ENCODE measurements around the gene ZNF398. TPM values are rescaled to one million over a fixed set of nuclear protein-coding genes. Genes with fewer than 3 reads are reported as not detected.
"Not testable (repeated sequence)": the region's sequence is repeated elsewhere in the genome, so short reads cannot be mapped to it uniquely, and the experiment has no call there.

ZNF398 gene
- total RNA-seq, 1 experiment from 2014 or later = 17.1 TPM

DNA sequence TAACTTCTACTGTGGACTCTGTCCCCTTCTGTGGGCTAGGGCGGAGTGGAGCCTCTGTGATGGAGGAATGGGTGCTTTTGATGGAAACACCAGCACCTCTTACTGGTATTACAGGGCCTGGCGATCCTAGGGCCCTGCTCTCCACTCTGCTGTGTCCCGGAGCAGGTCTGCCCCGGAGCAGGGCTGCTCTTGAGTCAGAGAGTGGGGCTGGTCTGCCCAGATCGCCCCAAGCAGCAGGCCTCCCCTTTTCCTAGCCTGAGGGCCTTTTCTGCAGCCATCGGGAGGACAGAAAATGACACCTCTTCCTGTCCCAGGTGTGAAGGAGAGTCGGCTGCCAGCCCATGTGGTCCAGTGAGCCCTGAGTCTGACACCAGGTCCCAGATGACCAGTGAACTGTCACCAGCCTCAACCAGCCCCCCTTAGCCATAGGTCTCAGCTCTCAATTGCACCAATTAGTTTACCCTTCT, 49.5 kb downstream of the ZNF398 start:
- peak; percentile 36 for DNase-seq (ENCODE audit: low read depth)

DNA sequence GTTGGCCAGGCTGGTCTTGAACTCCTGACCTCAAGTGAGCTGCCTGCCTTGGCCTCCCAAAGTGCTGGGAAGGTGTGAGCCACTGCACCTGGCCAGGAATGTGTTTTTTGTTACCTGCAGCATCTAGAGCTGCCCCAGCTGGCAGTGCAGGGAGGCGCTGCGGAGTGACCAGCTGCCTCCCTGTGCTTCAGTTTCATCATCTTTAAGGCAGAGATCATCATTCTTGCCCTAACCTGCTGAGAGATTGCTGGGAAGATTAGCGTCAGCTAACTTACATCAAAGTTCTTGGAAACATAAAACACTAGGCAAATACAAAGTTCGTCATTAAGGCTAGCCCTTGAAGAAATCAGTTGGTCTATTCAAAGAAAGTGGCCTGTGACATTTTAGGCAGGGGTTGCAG, 50.4 kb downstream of the ZNF398 start:
- no peak for DNase-seq (ENCODE audit: low read depth)

DNA sequence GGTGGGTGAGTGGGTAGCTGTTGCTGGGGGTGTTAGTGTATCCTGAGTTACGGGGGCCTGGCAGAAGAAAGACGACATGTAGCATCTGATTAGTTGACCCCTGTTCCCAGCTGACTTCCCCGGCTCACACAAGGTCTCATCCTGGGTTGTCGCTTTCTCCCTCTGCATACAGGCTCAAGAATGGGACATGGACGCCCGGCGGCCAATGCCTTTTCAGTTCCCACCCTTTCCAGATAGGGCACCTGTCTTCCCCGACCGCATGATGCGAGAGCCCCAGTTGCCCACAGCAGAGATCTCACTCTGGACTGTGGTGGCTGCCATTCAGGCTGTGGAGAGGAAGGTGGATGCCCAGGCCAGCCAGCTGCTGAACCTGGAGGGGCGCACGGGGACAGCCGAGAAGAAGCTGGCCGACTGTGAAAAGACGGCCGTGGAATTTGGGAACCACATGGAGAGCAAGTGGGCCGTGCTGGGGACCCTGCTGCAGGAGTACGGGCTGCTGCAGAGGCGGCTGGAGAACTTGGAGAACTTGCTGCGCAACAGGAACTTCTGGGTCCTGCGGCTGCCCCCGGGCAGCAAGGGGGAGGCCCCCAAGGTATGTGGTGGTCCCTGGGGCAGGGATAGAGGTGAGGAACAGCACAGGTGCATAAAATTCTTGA, 51.0 kb downstream of the ZNF398 start:
- DNase-seq (ENCODE audit: low read depth) = no peak

DNA sequence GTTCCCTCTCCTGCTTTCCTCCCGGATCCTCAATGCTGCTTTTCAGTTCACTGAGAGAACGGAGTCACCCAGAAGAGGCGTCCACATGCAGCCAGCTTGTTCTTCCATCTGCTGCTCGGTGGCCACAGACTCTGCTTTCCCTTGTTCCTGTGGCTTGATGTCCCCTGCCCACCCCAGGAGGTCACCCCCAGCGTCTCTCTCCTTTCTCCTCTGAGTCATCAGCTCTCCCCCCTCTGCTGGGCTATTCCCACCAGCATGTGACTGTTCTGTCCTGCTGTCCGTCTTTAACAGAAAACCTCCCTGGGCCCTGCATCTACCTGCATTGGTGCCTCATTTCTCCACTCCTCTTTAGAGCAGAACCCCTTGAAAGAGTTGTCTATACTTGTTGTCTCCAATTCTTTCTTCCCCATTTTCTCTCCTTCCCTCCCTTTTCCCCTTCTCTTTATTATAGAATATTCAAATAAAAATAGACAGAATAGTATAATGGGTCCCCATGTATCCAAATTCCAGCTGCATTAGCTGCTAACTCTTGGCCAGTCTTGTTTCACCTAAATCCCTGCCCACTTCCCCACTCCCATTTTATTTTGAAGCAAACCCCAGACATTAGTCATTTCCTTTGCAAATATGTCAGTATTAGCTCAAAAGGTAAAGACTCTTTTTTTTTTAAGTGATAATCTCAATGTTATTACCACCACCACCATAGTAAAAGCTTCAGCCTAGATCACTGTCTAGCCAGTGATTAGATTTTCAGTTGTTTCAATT, 52.2 kb downstream of the ZNF398 start:
- DNase-seq (ENCODE audit: low read depth) = no peak

DNA sequence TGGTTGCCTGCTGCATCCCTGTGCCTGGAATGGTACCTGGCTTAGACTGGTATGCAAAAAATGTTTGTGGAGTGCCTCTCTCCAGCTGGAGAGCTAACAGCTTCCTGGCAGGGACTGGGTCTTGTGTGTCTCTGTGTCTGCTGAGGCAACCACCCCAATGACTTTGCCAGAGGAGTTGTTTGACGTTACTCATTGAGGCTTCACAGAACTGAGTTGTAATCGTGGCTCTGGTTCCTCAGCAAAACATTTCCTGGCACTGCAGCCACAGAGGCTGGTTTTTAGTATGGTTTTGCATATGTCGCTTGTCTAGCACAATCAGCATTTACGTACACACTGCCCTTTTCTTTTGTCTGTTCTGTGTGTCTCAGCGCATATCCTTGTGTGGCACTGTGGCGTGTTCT, 55.6 kb downstream of the ZNF398 start:
- no peak for DNase-seq (ENCODE audit: low read depth)

DNA sequence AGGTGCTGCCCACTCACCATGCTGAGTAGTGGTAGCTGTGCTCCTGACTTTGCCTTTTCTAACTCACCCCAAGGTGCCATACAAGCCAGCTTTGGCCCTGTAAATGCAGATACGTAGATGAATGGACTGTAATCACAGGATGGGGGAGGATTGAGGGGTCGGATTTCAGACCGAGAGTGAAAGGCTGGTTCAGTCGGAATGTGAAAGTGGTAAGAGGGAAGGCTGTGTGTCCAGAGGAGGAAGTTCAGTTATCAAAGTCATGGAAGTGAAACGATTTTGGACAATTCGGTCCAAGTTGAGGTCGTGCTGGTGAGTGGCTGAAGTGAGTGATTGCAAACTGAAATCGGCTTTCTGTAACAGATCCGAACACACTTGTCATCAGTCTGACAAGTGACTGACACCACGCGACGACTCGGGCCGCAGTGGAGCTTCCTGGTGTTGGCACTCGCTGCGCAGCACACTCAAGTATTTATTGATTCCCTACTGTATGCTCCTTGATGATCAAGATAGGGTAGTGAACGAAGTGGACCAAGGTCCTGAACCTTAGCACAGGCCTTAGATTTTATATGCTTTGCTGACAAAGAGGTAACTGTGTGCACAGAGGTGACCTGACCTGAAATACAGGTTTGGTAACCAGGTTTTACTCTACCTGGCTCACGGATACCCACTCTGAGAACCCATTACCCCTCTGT, 58.6 kb downstream of the ZNF398 start:
- DNase-seq (ENCODE audit: low read depth) = no peak

DNA sequence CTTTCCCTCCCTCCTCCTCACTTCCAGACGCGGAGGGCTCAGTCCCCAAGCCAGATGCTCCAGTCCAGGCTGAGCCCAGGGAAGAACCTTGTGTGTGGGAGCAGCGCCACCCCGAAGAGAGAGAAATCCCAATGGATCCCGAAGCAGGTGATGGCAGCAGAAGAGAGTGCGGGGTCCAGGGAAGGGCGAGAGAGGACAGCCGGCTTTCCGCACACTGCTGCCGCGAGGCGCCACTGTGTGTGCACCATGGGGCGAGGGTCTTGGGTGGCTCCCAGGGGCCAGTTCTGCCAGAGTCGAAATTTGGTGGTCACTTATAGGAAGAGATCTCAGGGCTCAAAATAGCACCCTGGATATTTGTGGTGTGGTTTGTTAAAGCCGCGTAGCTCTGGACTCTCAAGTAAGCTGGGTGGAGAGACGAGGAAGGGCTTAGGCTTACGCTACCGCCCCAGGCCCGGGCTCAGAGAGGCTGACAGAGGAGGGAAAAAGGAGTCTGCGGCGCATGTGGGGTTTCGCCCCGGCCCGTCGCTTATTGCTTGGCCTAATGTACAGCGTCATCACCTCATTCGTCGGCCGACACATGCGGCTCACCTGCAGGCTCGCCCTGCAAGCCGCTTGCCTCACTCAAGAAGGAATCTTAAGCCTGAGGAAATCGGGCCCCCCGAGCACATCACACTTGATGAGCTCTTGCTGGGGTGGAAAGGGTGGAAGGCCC, 60.2 kb downstream of the ZNF398 start:
- no peak for DNase-seq (ENCODE audit: low read depth)

DNA sequence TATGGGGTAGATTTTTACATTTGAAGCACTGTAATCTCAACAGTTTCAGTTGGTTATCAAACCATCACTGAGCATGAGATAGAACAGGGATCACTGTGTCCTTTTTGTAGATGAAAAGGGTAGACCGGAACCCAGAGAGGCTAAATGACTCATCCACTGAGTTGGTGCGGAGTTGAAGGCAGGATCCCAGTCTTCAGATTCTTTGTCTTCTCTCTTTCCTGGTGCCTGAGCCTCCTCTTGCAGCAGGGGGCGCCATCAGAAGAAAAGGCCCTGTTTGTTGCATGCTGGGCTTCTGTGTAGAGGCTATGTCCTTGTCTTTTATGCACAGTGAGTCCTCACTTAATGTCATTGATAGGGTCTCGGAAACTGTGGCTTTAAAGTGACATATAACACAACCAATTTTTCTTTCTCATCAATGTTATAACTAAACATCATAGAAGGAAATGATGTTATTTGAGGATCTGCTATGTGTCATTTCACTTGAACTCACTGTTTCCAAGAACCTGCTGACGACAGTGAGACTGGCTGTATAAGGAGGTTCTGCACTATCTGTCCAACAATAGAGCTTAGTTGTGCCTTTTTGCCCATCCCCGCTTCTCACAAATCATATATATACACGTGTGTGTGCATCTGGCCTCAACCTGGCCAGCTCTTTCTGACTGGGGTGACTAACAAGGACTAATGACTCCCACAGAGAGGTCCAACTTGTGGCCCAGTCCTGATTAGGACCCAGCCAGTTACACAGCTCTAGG, 62.4 kb downstream of the ZNF398 start:
- DNase-seq (ENCODE audit: low read depth) = peak; percentile 84

DNA sequence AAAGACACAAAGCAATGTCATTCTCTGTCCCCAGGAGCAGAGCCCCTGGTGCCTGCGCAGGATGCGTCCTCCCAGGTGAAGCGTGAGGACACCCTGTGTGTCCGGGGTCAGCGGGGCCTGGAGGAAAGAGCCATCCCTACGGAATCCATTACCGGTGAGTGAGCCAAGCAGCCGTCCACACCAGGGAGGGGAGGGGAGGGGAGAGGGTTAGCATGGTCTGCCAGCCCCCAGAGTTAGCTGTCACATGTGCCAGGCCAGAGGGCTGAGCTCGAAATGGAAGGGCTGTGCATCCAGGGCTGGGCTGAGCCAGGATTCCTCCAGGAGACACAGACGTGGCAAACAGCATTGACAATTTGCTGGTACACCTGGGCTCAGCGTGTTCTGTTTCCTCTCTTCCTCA, 63.3 kb downstream of the ZNF398 start:
- DNase-seq (ENCODE audit: low read depth) = no peak

DNA sequence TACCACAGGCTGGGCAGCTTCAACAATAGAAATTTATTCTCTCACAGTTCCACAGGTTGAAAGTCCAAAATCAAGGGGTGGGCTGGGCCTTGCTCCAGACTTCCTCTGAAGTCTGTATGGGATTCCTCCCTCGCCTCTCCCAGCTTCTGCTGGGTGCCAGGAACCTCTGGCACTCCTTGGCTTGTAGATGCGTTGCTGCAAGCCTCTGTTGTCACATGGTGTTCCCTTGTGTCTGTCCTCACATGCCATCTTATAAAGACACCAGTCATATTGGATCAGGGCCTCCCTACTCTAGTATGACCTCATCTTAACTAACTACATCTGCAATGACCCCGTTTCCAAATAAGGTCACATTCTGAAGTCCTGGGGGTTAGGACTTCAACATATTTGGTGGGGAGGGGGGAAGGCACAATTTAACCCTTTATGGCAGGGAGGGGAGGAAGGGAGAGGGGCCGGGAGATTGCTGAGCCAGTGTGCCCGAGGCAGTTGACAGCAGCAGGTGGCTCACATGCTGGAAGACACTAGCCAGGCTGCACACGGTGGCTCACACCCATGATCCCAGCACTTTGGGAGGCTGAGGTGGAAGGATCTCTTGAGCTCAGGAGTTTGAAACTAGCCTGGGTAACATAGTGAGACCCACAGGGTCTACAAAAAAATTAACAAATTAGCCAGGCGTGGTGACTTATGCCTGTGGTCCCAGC, 66.9 kb downstream of the ZNF398 start:
- DNase-seq (ENCODE audit: low read depth) = no peak

DNA sequence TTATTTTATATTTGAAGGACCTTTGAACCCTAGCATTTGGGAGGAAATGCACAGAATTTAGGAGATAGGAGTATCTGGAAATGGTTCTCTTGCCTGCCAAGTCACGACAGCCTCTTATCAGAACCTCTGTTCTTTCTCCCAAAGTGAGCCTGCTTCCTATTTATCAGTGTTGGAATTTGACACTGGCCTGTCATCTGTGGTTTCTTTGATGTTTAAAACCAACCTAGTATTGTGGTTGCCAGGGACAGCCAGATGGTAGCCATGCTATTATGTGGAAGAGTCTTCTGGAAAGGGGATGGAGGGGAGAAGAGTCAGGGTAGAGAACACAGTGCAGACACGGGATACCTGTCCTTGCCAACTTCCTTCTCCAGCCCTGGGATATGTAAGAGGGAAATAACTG, 69.1 kb downstream of the ZNF398 start:
- no peak for DNase-seq (ENCODE audit: low read depth)

DNA sequence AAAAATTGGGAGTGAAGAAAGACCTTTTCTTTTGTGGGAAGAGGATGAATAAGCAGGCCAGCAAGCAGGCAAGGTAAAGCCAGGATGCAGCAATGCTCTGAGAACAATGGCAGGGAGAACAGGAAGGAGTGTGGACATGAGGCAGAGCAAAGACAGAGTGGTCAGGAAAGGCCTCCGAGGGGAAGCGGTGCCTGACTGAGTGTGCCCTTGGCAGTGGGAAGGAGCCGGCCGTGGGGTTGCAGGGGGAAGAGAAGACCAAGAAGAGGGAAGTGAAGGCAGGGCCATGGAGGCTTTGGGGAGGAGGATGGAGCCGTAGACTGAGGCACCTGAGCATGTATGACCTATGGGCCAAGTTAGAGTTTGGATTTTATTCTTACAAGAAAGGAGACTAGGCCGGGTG, 70.3 kb downstream of the ZNF398 start:
- no peak for DNase-seq (ENCODE audit: low read depth)

DNA sequence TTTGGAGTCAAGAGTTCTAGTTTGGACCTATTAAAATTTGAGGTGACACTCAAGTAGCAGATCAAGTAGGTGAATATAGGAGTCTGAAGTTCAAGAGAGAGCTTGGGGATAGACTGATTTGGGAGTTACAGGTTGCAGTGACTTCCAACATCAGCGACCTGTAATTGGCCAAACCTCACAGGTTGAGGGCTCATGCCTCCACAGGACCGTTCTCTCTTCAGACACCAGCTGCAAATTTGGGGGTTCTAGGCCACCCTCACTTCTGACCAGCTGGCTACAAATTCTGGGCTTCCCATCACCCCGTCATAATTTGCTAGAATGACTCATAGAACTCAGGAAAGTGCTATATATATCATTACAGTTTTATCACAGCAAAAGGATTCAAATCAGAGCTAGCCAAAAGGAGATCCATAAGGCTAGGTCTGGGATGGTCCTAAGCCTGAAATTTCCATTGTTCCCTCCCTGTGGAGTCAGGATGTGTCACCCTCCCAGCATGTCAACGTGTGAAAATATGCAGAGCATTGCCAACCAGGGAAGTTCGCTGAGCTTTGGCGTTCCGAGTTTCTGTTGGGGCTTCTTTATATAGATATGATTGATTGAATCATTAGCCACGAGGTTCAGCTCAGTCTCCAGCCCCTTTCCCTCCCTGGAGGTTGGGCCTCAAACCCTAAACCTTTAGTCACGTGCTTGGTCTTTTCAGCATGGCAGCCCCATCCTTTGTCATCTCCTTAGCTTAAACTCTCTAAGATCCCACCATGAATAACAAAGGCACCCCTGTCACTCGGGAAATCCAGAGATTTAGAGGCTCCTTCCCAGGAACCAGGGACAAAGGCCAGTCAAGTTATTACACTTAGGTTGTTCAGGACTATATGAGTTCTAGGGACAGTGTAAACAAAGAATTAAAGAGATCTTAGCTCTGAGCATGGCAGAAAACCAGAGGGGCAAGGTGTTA, 71.5 kb downstream of the ZNF398 start:
- no peak for DNase-seq (ENCODE audit: low read depth)

DNA sequence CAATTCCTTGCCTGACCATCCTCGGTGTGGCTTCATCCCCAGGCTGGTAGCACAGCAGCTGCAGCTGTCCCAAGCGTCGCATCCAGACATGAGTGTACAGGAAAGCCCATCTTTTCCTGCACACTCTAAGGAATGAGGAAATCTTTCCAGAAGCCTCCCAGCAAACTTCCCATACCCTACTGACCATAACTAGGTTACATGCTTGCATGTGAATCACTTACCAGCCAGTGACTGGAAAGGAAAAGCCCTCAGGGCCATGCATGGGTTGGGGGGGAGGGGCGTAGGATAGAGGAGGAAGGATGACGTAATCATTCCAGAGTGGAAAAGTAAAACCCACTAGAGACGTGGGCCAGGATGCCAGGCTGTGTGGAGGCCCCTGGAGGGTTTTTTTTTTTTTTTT, 73.3 kb downstream of the ZNF398 start:
- DNase-seq (ENCODE audit: low read depth) = peak; percentile 77

DNA sequence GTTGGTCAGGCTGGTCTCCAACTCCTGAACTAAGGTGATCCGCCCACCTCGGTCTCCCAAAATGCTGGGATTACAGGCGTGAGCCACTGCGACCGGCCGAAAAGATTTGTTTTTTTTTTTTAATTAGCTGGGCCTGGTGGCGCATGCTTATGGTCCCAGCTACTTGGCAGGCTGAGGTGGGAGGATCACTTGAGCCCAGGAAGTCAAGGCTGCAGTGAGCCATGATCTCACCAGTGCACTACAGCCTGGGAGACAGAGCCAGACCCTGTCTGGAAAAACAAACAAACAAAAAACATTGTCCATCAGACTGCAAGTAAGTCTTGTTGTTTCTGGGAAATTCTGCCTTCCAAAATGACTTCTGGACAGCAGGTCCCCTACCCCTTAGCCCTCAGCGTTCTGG, 75.9 kb downstream of the ZNF398 start:
- DNase-seq (ENCODE audit: low read depth) = no peak

DNA sequence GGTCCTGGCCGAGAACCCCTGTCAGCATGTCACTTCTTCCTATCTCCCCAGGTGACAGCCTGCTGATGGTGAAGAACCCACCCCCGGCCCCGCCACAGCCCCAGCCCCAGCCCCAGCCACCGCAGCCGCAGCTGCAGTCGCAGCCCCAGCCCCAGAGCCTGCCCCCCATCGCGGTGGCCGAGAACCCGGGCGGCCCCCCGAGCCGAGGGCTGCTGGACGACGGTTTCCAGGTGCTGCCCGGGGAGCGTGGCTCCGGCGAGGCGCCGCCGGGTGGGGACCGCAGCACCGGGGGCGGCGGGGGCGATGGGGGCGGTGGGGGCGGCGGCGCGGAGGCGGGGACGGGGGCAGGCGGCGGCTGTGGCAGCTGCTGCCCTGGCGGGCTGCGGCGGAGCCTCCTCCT, 76.5 kb downstream of the ZNF398 start:
- no peak for DNase-seq (ENCODE audit: low read depth)

DNA sequence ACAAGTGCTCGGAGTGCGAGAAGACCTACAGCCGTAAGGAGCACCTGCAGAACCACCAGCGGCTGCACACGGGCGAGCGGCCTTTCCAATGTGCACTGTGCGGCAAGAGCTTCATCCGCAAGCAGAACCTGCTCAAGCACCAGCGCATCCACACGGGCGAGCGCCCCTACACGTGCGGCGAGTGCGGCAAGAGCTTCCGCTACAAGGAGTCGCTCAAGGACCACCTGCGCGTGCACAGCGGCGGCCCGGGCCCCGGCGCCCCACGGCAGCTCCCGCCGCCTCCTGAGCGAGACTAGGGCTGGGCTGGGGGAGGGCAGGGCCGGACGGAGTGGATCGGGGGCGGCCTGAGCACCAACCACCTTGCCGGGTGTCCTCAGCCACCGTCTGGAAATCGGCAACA, 77.1 kb downstream of the ZNF398 start:
- DNase-seq (ENCODE audit: low read depth) = no peak

DNA sequence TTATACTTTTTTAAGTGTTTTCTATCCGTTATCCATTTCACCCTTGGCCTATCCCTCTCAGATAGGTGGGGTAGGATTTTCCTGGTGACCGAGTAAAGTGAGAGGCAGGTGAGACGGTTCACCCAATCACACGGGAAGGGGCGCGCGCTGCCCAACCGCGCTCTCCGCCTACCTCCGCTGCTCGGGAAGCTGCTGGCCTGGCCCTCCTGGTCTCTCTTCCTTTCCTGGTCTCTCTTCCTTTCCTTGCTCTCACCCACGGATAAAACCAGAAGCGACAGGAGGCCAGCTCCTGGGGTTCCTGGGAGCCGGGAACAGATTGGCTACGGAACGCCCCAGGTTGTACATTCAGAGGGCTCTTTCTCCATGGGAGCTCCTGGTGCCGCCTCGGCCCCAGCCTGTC, 77.9 kb downstream of the ZNF398 start:
- DNase-seq (ENCODE audit: low read depth) = no peak

DNA sequence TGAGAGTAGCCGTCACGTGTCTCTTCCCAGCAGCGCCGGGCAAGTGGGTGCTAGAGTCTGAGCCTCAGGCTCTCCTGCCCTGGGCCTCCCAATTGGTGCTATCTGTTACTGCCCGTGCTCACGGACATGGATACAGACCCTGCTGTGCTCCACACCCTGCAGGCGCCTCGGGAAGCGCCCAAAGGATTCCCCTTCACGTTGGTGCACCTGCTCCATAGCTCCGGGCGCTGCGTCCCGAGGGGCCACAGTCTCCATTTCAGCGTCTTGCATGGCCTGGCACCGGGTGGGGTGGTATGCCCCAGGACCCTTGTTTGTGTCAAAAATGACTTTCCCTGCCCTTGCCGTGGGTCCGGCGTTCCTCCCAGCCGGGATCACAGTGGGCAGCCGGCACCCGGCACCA, 78.4 kb downstream of the ZNF398 start:
- no peak for DNase-seq (ENCODE audit: low read depth)

DNA sequence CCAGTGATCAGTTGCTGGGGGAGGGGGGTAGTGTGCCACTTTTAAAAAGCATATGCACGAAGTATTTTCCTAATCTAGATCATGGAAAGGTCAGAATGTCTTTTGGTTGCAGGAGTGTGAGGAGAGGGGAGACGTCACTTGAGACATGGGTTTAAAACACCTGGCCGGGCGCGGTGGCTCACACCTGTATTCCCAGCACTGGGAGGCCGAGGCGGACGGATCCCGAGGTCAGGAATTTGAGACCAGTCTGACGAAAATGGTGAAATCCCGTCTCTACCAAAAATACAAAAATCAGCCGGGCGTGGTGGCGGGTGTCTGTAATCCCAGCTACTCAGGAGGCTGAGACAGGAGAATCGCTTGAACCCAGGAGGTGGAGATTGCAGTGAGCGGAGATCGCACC, 79.1 kb downstream of the ZNF398 start:
- DNase-seq (ENCODE audit: low read depth) = not testable (repeated sequence)

Data from LHCN-M2 (cell line).